Measurements from ENCODE around the gene GAB2.

Gene GAB2

GRCh38 chr11:78262238-78262637 lies 155.4 kb downstream of the GAB2 start:
- ATAC-seq = no peak

GRCh38 chr11:78261828-78262227 lies 155.8 kb downstream of the GAB2 start:
- ATAC-seq = no peak
- TF ChIP-seq OSR1 (CRISPR knock-in tag; IDR thresholded peaks at IDR 0.05) (no peak), SNAI2 (CRISPR knock-in tag; IDR thresholded peaks at IDR 0.05) (no peak), GLIS3 (CRISPR knock-in tag; IDR thresholded peaks at IDR 0.05) (no peak), CSRNP3 (CRISPR knock-in tag; IDR thresholded peaks at IDR 0.05) (no peak), PATZ1 (CRISPR knock-in tag; IDR thresholded peaks at IDR 0.05; ENCODE audit: borderline replicate concordance) (no peak)

More at GRCh38 chr11:78262238-78262637, 155.4 kb downstream of the GAB2 start:
- TF ChIP-seq CSDC2 (CRISPR knock-in tag; IDR thresholded peaks at IDR 0.05) (no peak), OSR1 (CRISPR knock-in tag; IDR thresholded peaks at IDR 0.05) (no peak), SNAI2 (CRISPR knock-in tag; IDR thresholded peaks at IDR 0.05) (no peak), TSHZ2 (CRISPR knock-in tag; IDR thresholded peaks at IDR 0.05) (no peak), ISL1 (CRISPR knock-in tag; IDR thresholded peaks at IDR 0.05) (no peak), ZFP30 (CRISPR knock-in tag; IDR thresholded peaks at IDR 0.05) (no peak), ZFP3 (CRISPR knock-in tag; IDR thresholded peaks at IDR 0.05) (no peak), ZNF8 (CRISPR knock-in tag; IDR thresholded peaks at IDR 0.05) (no peak), ZNF565 (CRISPR knock-in tag; conservative IDR thresholded peaks at IDR 0.05; ENCODE audit: low read depth) (no peak), RARB (CRISPR knock-in tag; IDR thresholded peaks at IDR 0.05) (no peak), TCF4 (CRISPR knock-in tag; IDR thresholded peaks at IDR 0.05; ENCODE audit: borderline replicate concordance) (no peak), CSRNP3 (CRISPR knock-in tag; IDR thresholded peaks at IDR 0.05) (no peak), ARNTL (CRISPR knock-in tag; IDR thresholded peaks at IDR 0.05; ENCODE audit: borderline replicate concordance, low read depth) (no peak), GLIS3 (CRISPR knock-in tag; IDR thresholded peaks at IDR 0.05) (no peak), ZC3H10 (CRISPR knock-in tag; IDR thresholded peaks at IDR 0.05) (no peak), BACH2 (CRISPR knock-in tag; IDR thresholded peaks at IDR 0.05; ENCODE audit: borderline replicate concordance) (no peak), TOX (CRISPR knock-in tag; IDR thresholded peaks at IDR 0.05; ENCODE audit: borderline replicate concordance) (no peak)

- TF ChIP-seq CSRNP3 (CRISPR knock-in tag; IDR thresholded peaks at IDR 0.05) (no peak), TOX (CRISPR knock-in tag; IDR thresholded peaks at IDR 0.05; ENCODE audit: borderline replicate concordance) (no peak), ZFP3 (CRISPR knock-in tag; IDR thresholded peaks at IDR 0.05) (no peak), ESRRG (CRISPR knock-in tag; IDR thresholded peaks at IDR 0.05) (no peak), RARB (CRISPR knock-in tag; IDR thresholded peaks at IDR 0.05) (no peak), ZNF8 (CRISPR knock-in tag; IDR thresholded peaks at IDR 0.05) (no peak), ZC3H10 (CRISPR knock-in tag; IDR thresholded peaks at IDR 0.05) (no peak), CSDC2 (CRISPR knock-in tag; IDR thresholded peaks at IDR 0.05) (no peak), TCF4 (CRISPR knock-in tag; IDR thresholded peaks at IDR 0.05; ENCODE audit: borderline replicate concordance) (no peak), ARNTL (CRISPR knock-in tag; IDR thresholded peaks at IDR 0.05; ENCODE audit: borderline replicate concordance, low read depth) (no peak), ZFP30 (CRISPR knock-in tag; IDR thresholded peaks at IDR 0.05) (no peak), PATZ1 (CRISPR knock-in tag; IDR thresholded peaks at IDR 0.05; ENCODE audit: borderline replicate concordance) (no peak)
- ATAC-seq = no peak
These were observed 156.3 kb downstream of the GAB2 start for GRCh38 chr11:78261367-78261766.

All from SK-N-SH treated with all-trans-retinoic acid at 6 μM for 48 hours (cell line).